Activated naive CD4-positive, alpha-beta T cell treated with anti-CD3 and anti-CD28 coated beads, Interleukin-2, amount 10 ng/mL, durations not matched to agents 7 days and 5 days (primary cell): Measurements from ENCODE around the gene AHCYL1.

Source experiments
- CTCF ChIA-PET: fragments of 350-600 bp; sonication (Branson Sonifier 250); formaldehyde crosslinking; loops from one replicate; lab custom pipeline; 2021; ENCODE audit warnings: antibody characterized with exemption; lab: Charles Lee
- DNase-seq: peaks from one replicate; pipeline ENCODE4 v3.0.0-alpha.2; 2020
- H3K27ac Mint-ChIP-seq: one replicate; pipeline ENCODE4 v1.8.0; 2021; ENCODE audit warnings: mild to moderate bottlenecking, moderate library complexity, mixed read lengths
- H3K27me3 Mint-ChIP-seq: one replicate; pipeline ENCODE4 v1.8.0; 2021; ENCODE audit warnings: mild to moderate bottlenecking, mixed read lengths
- H3K36me3 Mint-ChIP-seq: one replicate; pipeline ENCODE4 v1.8.0; 2021; ENCODE audit warnings: mixed read lengths
- H3K4me1 Mint-ChIP-seq: one replicate; pipeline ENCODE4 v1.8.0; 2021; ENCODE audit warnings: mixed read lengths
- H3K4me3 Mint-ChIP-seq: one replicate; pipeline ENCODE4 v1.8.0; 2021; ENCODE audit warnings: mild to moderate bottlenecking, moderate library complexity, mixed read lengths
- H3K9me3 Mint-ChIP-seq: one replicate; pipeline ENCODE4 v1.8.0; 2021; ENCODE audit warnings: mixed read lengths

Gene AHCYL1

GRCh38 chr1:109980324-109981003 lies 4.1 kb upstream of the AHCYL1 start:
- no peak overlapping the region for H3K27ac Mint-ChIP-seq
- H3K27me3 Mint-ChIP-seq: peaks cover 44% of the 10 kb centered on the region
- no peak overlapping the region for H3K4me3 Mint-ChIP-seq
- peaks cover 4% of the 10 kb centered on the region for H3K36me3 Mint-ChIP-seq
- no peaks in the 10 kb centered on the region for H3K9me3 Mint-ChIP-seq
- H3K4me1 Mint-ChIP-seq: peaks cover 6% of the 10 kb centered on the region
- DNase-seq: peak; percentile 45
- CTCF ChIA-PET: interaction anchor here (0.8 to 13.6 kb wide), 10 partner anchors 10 to 340 kb away, joined by 3 to 613 read pairs (median 4); no protein-coding TSS in a partner anchor

- peaks cover 11% of the 10 kb centered on the region for H3K4me1 Mint-ChIP-seq
- no peak for DNase-seq
- peaks cover 4% of the 10 kb centered on the region for H3K36me3 Mint-ChIP-seq
- H3K27me3 Mint-ChIP-seq: peaks cover 41% of the 10 kb centered on the region
- H3K9me3 Mint-ChIP-seq: no peaks in the 10 kb centered on the region
- H3K4me3 Mint-ChIP-seq: no peak overlapping the region
- no peak overlapping the region for H3K27ac Mint-ChIP-seq
- CTCF ChIA-PET: interaction anchor here (0.8 to 13.6 kb wide), 9 partner anchors 39 to 340 kb away, joined by 3 to 613 read pairs (median 4); no protein-coding TSS in a partner anchor
These were observed 3.6 kb upstream of the AHCYL1 start for GRCh38 chr1:109981004-109981335.

- Mint-ChIP-seq H3K4me3 (peak overlapping the region; percentile 90), H3K27ac (no peak overlapping the region), H3K36me3 (peaks cover 8% of the 10 kb centered on the region), H3K4me1 (peaks cover 32% of the 10 kb centered on the region), H3K27me3 (peaks cover 21% of the 10 kb centered on the region), H3K9me3 (no peaks in the 10 kb centered on the region)
- DNase-seq: no peak
- CTCF ChIA-PET: interaction anchor here (0.6 to 13.6 kb wide), 42 partner anchors 9 to 443 kb away, joined by 3 to 613 read pairs (median 8); partner anchors contain the start of genes EPS8L3, GNAI3, GPR61 and STRIP1
These were observed 980 bp upstream of the AHCYL1 start for GRCh38 chr1:109983380-109984189.

- peaks cover 19% of the 10 kb centered on the region for H3K27me3 Mint-ChIP-seq
These were observed 442 bp upstream of the AHCYL1 start for GRCh38 chr1:109984190-109984455.

GRCh38 chr1:109985247-109986053 lies 885 bp downstream of the AHCYL1 start:
- Mint-ChIP-seq H3K36me3 (peaks cover 15% of the 10 kb centered on the region), H3K4me1 (peaks cover 34% of the 10 kb centered on the region), H3K27ac (peak overlapping the region; percentile 91), H3K9me3 (no peaks in the 10 kb centered on the region), H3K4me3 (peak overlapping the region; percentile 90), H3K27me3 (peaks cover 17% of the 10 kb centered on the region)
- no peak for DNase-seq
- CTCF ChIA-PET: interaction anchor here (0.6 to 13.6 kb wide), 26 partner anchors 11 to 516 kb away, joined by 3 to 613 read pairs (median 8); partner anchors contain the start of genes GNAI3, GPR61 and GSTM2

More at GRCh38 chr1:109984190-109984455, 442 bp upstream of the AHCYL1 start:
- no peak for DNase-seq
- peak overlapping the region; percentile 90 for H3K4me3 Mint-ChIP-seq
- peaks cover 32% of the 10 kb centered on the region for H3K4me1 Mint-ChIP-seq
- CTCF ChIA-PET: interaction anchor here (0.6 to 13.6 kb wide), 47 partner anchors 9 to 444 kb away, joined by 3 to 613 read pairs (median 7); partner anchors contain the start of genes EPS8L3, GNAI3, GPR61 and STRIP1
- peaks cover 10% of the 10 kb centered on the region for H3K36me3 Mint-ChIP-seq
- no peaks in the 10 kb centered on the region for H3K9me3 Mint-ChIP-seq
- no peak overlapping the region for H3K27ac Mint-ChIP-seq

GRCh38 chr1:109986054-109986444 lies 1.5 kb downstream of the AHCYL1 start:
- Mint-ChIP-seq H3K27ac (no peak overlapping the region), H3K4me1 (peaks cover 37% of the 10 kb centered on the region), H3K27me3 (peaks cover 11% of the 10 kb centered on the region), H3K36me3 (peaks cover 15% of the 10 kb centered on the region), H3K4me3 (peak overlapping the region; percentile 90), H3K9me3 (no peaks in the 10 kb centered on the region)
- no peak for DNase-seq
- CTCF ChIA-PET: interaction anchor here (1.1 to 13.6 kb wide), 5 partner anchors 25 to 345 kb away, joined by 5 to 613 read pairs (median 56); no protein-coding TSS in a partner anchor

GRCh38 chr1:109988349-109988914 lies 3.9 kb downstream of the AHCYL1 start:
- no peak for DNase-seq
- H3K27me3 Mint-ChIP-seq: peaks cover 5% of the 10 kb centered on the region
- H3K4me3 Mint-ChIP-seq: no peak overlapping the region
- no peaks in the 10 kb centered on the region for H3K9me3 Mint-ChIP-seq
- peaks cover 18% of the 10 kb centered on the region for H3K36me3 Mint-ChIP-seq
- peaks cover 43% of the 10 kb centered on the region for H3K4me1 Mint-ChIP-seq
- no peak overlapping the region for H3K27ac Mint-ChIP-seq
- CTCF ChIA-PET: interaction anchor here (0.6 to 2.0 kb wide), 3 partner anchors 23 to 211 kb away, joined by 3 to 10 read pairs (median 3); no protein-coding TSS in a partner anchor

- Mint-ChIP-seq H3K9me3 (no peaks in the 10 kb centered on the region), H3K36me3 (peaks cover 16% of the 10 kb centered on the region), H3K4me1 (peaks cover 38% of the 10 kb centered on the region), H3K27me3 (peaks cover 1% of the 10 kb centered on the region), H3K27ac (no peak overlapping the region), H3K4me3 (no peak overlapping the region)
- CTCF ChIA-PET: interaction anchor here (0.9 kb wide), 1 partner anchor 9 kb away, joined by 3 read pairs; no protein-coding TSS in a partner anchor
- no peak for DNase-seq
These were observed 5.1 kb downstream of the AHCYL1 start for GRCh38 chr1:109989506-109990301.

- no peak overlapping the region for H3K27ac Mint-ChIP-seq
- no peaks in the 10 kb centered on the region for H3K27me3 Mint-ChIP-seq
- peaks cover 15% of the 10 kb centered on the region for H3K36me3 Mint-ChIP-seq
- DNase-seq: no peak
- peaks cover 38% of the 10 kb centered on the region for H3K4me1 Mint-ChIP-seq
- no peak overlapping the region for H3K4me3 Mint-ChIP-seq
- CTCF ChIA-PET: interaction anchor here (0.9 kb wide), 1 partner anchor 8 kb away, joined by 3 read pairs; no protein-coding TSS in a partner anchor
- H3K9me3 Mint-ChIP-seq: no peaks in the 10 kb centered on the region
These were observed 5.7 kb downstream of the AHCYL1 start for GRCh38 chr1:109990302-109990653.

- no peak overlapping the region for H3K4me3 Mint-ChIP-seq
- CTCF ChIA-PET: interaction anchor here (0.6 to 1.3 kb wide), 3 partner anchors 20 to 1139 kb away, joined by 3 to 5 read pairs (median 4); no protein-coding TSS in a partner anchor
- H3K27me3 Mint-ChIP-seq: no peaks in the 10 kb centered on the region
- no peak for DNase-seq
- no peaks in the 10 kb centered on the region for H3K9me3 Mint-ChIP-seq
- no peak overlapping the region for H3K27ac Mint-ChIP-seq
- peaks cover 14% of the 10 kb centered on the region for H3K36me3 Mint-ChIP-seq
- peaks cover 26% of the 10 kb centered on the region for H3K4me1 Mint-ChIP-seq
These were observed 6.9 kb downstream of the AHCYL1 start for GRCh38 chr1:109991400-109991925.

GRCh38 chr1:109993885-109994284 lies 9.3 kb downstream of the AHCYL1 start:
- H3K4me3 Mint-ChIP-seq: no peak overlapping the region
- no peaks in the 10 kb centered on the region for H3K27me3 Mint-ChIP-seq
- H3K4me1 Mint-ChIP-seq: peaks cover 10% of the 10 kb centered on the region
- DNase-seq: no peak
- no peak overlapping the region for H3K27ac Mint-ChIP-seq
- peaks cover 10% of the 10 kb centered on the region for H3K36me3 Mint-ChIP-seq
- H3K9me3 Mint-ChIP-seq: no peaks in the 10 kb centered on the region
- CTCF ChIA-PET: interaction anchor here (3.1 kb wide), 1 partner anchor 10 kb away, joined by 9 read pairs; the partner anchor contains the start of gene AHCYL1

GRCh38 chr1:109994654-109995053 lies 10.1 kb downstream of the AHCYL1 start:
- Mint-ChIP-seq H3K36me3 (peaks cover 6% of the 10 kb centered on the region), H3K4me1 (peaks cover 10% of the 10 kb centered on the region), H3K27me3 (no peaks in the 10 kb centered on the region), H3K4me3 (no peak overlapping the region), H3K9me3 (no peaks in the 10 kb centered on the region), H3K27ac (no peak overlapping the region)
- CTCF ChIA-PET: interaction anchor here (3.1 kb wide), 1 partner anchor 11 kb away, joined by 9 read pairs; the partner anchor contains the start of gene AHCYL1
- no peak for DNase-seq
